WTC11 (cell line): Measurements from ENCODE around the gene ASTN2. TPM values are rescaled to one million over a fixed set of nuclear protein-coding genes. Genes with fewer than 3 reads are reported as not detected.

Source experiments
- ATAC-seq: fragments of 200-7000 bp; cut with Tn5 transposase; 2 replicates; pipeline ENCODE4 v1.10.0; 2021; ENCODE audit warnings: mild to moderate bottlenecking, moderate library complexity
- CTCF ChIA-PET: fragments of 300-600 bp; sonication (Branson Sonifier 250); formaldehyde crosslinking; loops from one replicate; lab custom pipeline; 2021; ENCODE audit warnings: antibody characterized with exemption; lab: Charles Lee
- POLR2A ChIA-PET: fragments of 350-600 bp; sonication (Branson Sonifier 250); formaldehyde crosslinking; loops from one replicate; lab custom pipeline; 2021; ENCODE audit warnings: antibody characterized with exemption; lab: Charles Lee
- DNase-seq: peaks from one replicate; pipeline ENCODE4 v3.0.0; 2021; ENCODE audit warnings: low spot score
- H3K27ac Mint-ChIP-seq: 2 replicates; pipeline ENCODE4 v1.8.0; 2021; ENCODE audit warnings: mixed read lengths
- H3K27me3 Mint-ChIP-seq: 2 replicates; pipeline ENCODE4 v1.8.0; 2021; ENCODE audit warnings: low read depth, mild to moderate bottlenecking, moderate library complexity, mixed read lengths
- H3K36me3 Mint-ChIP-seq: 2 replicates; pipeline ENCODE4 v1.8.0; 2021; ENCODE audit warnings: mixed read lengths
- H3K4me1 Mint-ChIP-seq: 2 replicates; pipeline ENCODE4 v1.8.0; 2022; ENCODE audit warnings: mixed read lengths
- H3K4me3 Mint-ChIP-seq: 2 replicates; pipeline ENCODE4 v1.8.0; 2021; ENCODE audit warnings: mild to moderate bottlenecking, moderate library complexity, mixed read lengths
- H3K9me3 Mint-ChIP-seq: 2 replicates; pipeline ENCODE4 v1.8.0; 2021; ENCODE audit warnings: mixed read lengths
- ATF1 ChIP-seq: sonication (generic); formaldehyde crosslinking; IDR thresholded peaks from 2 replicates; pipeline ENCODE4 v1.8.1; 2023; ENCODE audit warnings: mild to moderate bottlenecking, moderate library complexity, missing genetic modification reagents
- ATF6 ChIP-seq: sonication (generic); formaldehyde crosslinking; IDR thresholded peaks from 2 replicates; pipeline ENCODE4 v1.8.1; 2023; ENCODE audit warnings: mild to moderate bottlenecking, missing genetic modification reagents
- CREB1 ChIP-seq: sonication (generic); formaldehyde crosslinking; IDR thresholded peaks from 2 replicates; pipeline ENCODE4 v1.8.0; 2023; ENCODE audit warnings: mild to moderate bottlenecking, missing genetic modification reagents
- EMX1 ChIP-seq: fragments of 250-450 bp; sonication (Bioruptor Pico); IDR thresholded peaks from 2 replicates; pipeline ENCODE4 v1.8.0; 2021; ENCODE audit warnings: mild to moderate bottlenecking
- ERG ChIP-seq: fragments of 250-450 bp; sonication (Bioruptor Pico); IDR thresholded peaks from 2 replicates; pipeline ENCODE4 v1.8.0; 2021; ENCODE audit warnings: mild to moderate bottlenecking
- ETV6 ChIP-seq: sonication (generic); formaldehyde crosslinking; IDR thresholded peaks from 2 replicates; pipeline ENCODE4 v1.8.1; 2022; ENCODE audit warnings: mild to moderate bottlenecking, missing genetic modification reagents
- GRHL2 ChIP-seq: fragments of 250-450 bp; sonication (Bioruptor Pico); IDR thresholded peaks from 2 replicates; pipeline ENCODE4 v1.8.0; 2022; ENCODE audit warnings: mild to moderate bottlenecking, moderate library complexity; ENCODE audit not compliant: insufficient replicate concordance, severe bottlenecking
- GTF2I ChIP-seq: fragments of 250-450 bp; sonication (Bioruptor Pico); conservative IDR thresholded peaks from 2 replicates; pipeline ENCODE4 v1.4.0; 2021; ENCODE audit warnings: mild to moderate bottlenecking
- MXD4 ChIP-seq: fragments of 250-450 bp; sonication (Bioruptor Pico); IDR thresholded peaks from 2 replicates; pipeline ENCODE4 v1.8.0; 2021; ENCODE audit warnings: mild to moderate bottlenecking, moderate library complexity, borderline replicate concordance
- OVOL2 ChIP-seq: fragments of 250-450 bp; sonication (Bioruptor Pico); IDR thresholded peaks from 2 replicates; pipeline ENCODE4 v1.9.0; 2021; ENCODE audit warnings: mild to moderate bottlenecking, borderline replicate concordance
- PREB ChIP-seq: sonication (generic); formaldehyde crosslinking; IDR thresholded peaks from 2 replicates; pipeline ENCODE4 v1.8.1; 2022; ENCODE audit warnings: mild to moderate bottlenecking, missing genetic modification reagents, moderate library complexity, borderline replicate concordance
- RELA ChIP-seq: sonication (generic); formaldehyde crosslinking; IDR thresholded peaks from 2 replicates; pipeline ENCODE4 v1.8.1; 2022; ENCODE audit warnings: missing genetic modification reagents, mild to moderate bottlenecking, borderline replicate concordance
- SP1 ChIP-seq: sonication (generic); formaldehyde crosslinking; conservative IDR thresholded peaks from 2 replicates; pipeline ENCODE4 v1.8.1; 2022; ENCODE audit warnings: missing genetic modification reagents
- STAT6 ChIP-seq: sonication (generic); formaldehyde crosslinking; conservative IDR thresholded peaks from 2 replicates; pipeline ENCODE4 v1.8.1; 2023; ENCODE audit warnings: mild to moderate bottlenecking, low read depth, missing genetic modification reagents, moderate library complexity
- ZBTB21 ChIP-seq: sonication (generic); formaldehyde crosslinking; IDR thresholded peaks from 2 replicates; pipeline ENCODE4 v1.8.1; 2023; ENCODE audit warnings: mild to moderate bottlenecking, missing genetic modification reagents, borderline replicate concordance
- ZNF121 ChIP-seq: sonication (generic); formaldehyde crosslinking; IDR thresholded peaks from 2 replicates; pipeline ENCODE4 v1.8.0; 2023; ENCODE audit warnings: missing genetic modification reagents
- ZNF138 ChIP-seq: sonication (generic); formaldehyde crosslinking; conservative IDR thresholded peaks from 2 replicates; pipeline ENCODE4 v1.8.1; 2022; ENCODE audit warnings: mild to moderate bottlenecking, moderate library complexity, missing genetic modification reagents
- ZNF219 ChIP-seq: sonication (generic); formaldehyde crosslinking; IDR thresholded peaks from 2 replicates; pipeline ENCODE4 v1.8.0; 2023; ENCODE audit warnings: missing genetic modification reagents, mild to moderate bottlenecking, borderline replicate concordance
- ZNF263 ChIP-seq: sonication (generic); formaldehyde crosslinking; IDR thresholded peaks from 2 replicates; pipeline ENCODE4 v1.8.1; 2022; ENCODE audit warnings: low read depth, mild to moderate bottlenecking, moderate library complexity, missing genetic modification reagents
- ZNF396 ChIP-seq: fragments of 250-450 bp; sonication (Bioruptor Pico); IDR thresholded peaks from 2 replicates; pipeline ENCODE4 v1.8.0; 2021; ENCODE audit warnings: mild to moderate bottlenecking, moderate library complexity, borderline replicate concordance
- ZNF416 ChIP-seq: fragments of 250-450 bp; sonication (Bioruptor Pico); IDR thresholded peaks from 2 replicates; pipeline ENCODE4 v1.9.0; 2021; ENCODE audit warnings: mild to moderate bottlenecking, inconsistent platforms
- ZSCAN18 ChIP-seq: fragments of 250-450 bp; sonication (Bioruptor Pico); IDR thresholded peaks from 2 replicates; pipeline ENCODE4 v2.1.2; 2022; ENCODE audit warnings: mild to moderate bottlenecking, moderate library complexity
- total RNA-seq: library from RNA; stranded (reverse); gene quantifications from 3 replicates; pipeline ENCODE4 v1.2.3, GENCODE V29; 2021

ASTN2 gene
- total RNA-seq, 1 experiment from 2014 or later: 16.2 TPM

- H3K36me3 Mint-ChIP-seq: no peaks in the 10 kb centered on the region
- H3K9me3 Mint-ChIP-seq: no peaks in the 10 kb centered on the region
- ATAC-seq (no peak), DNase-seq (no peak)
- TF ChIP-seq PREB (no peak), ZNF138 (CRISPR knock-in tag) (no peak)
- peaks cover 15% of the 10 kb centered on the region for H3K4me1 Mint-ChIP-seq
- ChIA-PET POLR2A (no interaction called here), CTCF (interaction anchor here (1.3 to 2.3 kb wide), 2 partner anchors 8 to 11 kb away, joined by 3 to 7 read pairs; no protein-coding TSS in a partner anchor)
- no peaks in the 10 kb centered on the region for H3K27me3 Mint-ChIP-seq
- peak overlapping the region; percentile 15; the same call in 1 of the 2 replicates for H3K27ac Mint-ChIP-seq
- no peak overlapping the region for H3K4me3 Mint-ChIP-seq
Measured at GRCh38 chr9:116483622-116484491, 931.0 kb downstream of the ASTN2 start.

GRCh38 chr9:116482740-116483139 lies 932.1 kb downstream of the ASTN2 start:
- Mint-ChIP-seq H3K27me3 (no peaks in the 10 kb centered on the region), H3K4me3 (no peak overlapping the region), H3K36me3 (no peaks in the 10 kb centered on the region), H3K9me3 (no peaks in the 10 kb centered on the region), H3K4me1 (peaks cover 17% of the 10 kb centered on the region), H3K27ac (no peak overlapping the region)
- ATAC-seq (peak; percentile 93), DNase-seq (peak; percentile 45)
- TF ChIP-seq ATF1: no peak
- no peak for TF ChIP-seq ZNF263
- TF ChIP-seq RELA (CRISPR knock-in tag): no peak
- no peak for TF ChIP-seq ZNF138 (CRISPR knock-in tag)
- no peak for TF ChIP-seq ERG
- TF ChIP-seq GTF2I (CRISPR knock-in tag): no peak
- no peak for TF ChIP-seq ETV6
- no peak for TF ChIP-seq ZNF396 (CRISPR knock-in tag)
- no peak for TF ChIP-seq ZSCAN18
- TF ChIP-seq CREB1 (CRISPR knock-in tag): no peak
- ChIA-PET POLR2A (interaction anchor here (0.8 kb wide), 1 partner anchor 205 kb away, joined by 3 read pairs; no protein-coding TSS in a partner anchor), CTCF (interaction anchor here (0.5 to 2.3 kb wide), 5 partner anchors 9 to 330 kb away, joined by 3 to 7 read pairs (median 3); no protein-coding TSS in a partner anchor)

- Mint-ChIP-seq H3K27me3 (no peaks in the 10 kb centered on the region), H3K4me3 (no peak overlapping the region), H3K4me1 (peaks cover 36% of the 10 kb centered on the region), H3K36me3 (no peaks in the 10 kb centered on the region), H3K27ac (peak overlapping the region; percentile 10; the same call in 1 of the 2 replicates), H3K9me3 (no peaks in the 10 kb centered on the region)
- DNase-seq (no peak), ATAC-seq (no peak)
- POLR2A ChIA-PET: no interaction called here
- CTCF ChIA-PET: interaction anchor here (0.8 kb wide), 1 partner anchor 14 kb away, joined by 3 read pairs; no protein-coding TSS in a partner anchor
- TF ChIP-seq ZNF219 (CRISPR knock-in tag): no peak
- TF ChIP-seq ATF1: no peak
- TF ChIP-seq ZNF121 (CRISPR knock-in tag): no peak
- TF ChIP-seq CREB1 (CRISPR knock-in tag): no peak
- TF ChIP-seq GRHL2 (CRISPR knock-in tag): no peak
- TF ChIP-seq EMX1 (CRISPR knock-in tag): no peak
- no peak for TF ChIP-seq STAT6 (CRISPR knock-in tag)
- TF ChIP-seq ZNF416 (CRISPR knock-in tag): no peak
- no peak for TF ChIP-seq ATF6 (CRISPR knock-in tag)
- TF ChIP-seq SP1 (CRISPR knock-in tag): no peak
- no peak for TF ChIP-seq OVOL2
- no peak for TF ChIP-seq ZBTB21 (CRISPR knock-in tag)
- no peak for TF ChIP-seq MXD4 (CRISPR knock-in tag)
Measured at GRCh38 chr9:116480700-116481099, 934.2 kb downstream of the ASTN2 start.
